GM12875 (cell line): ENCODE results near the gene SPECC1.

ENCODE experiments used
- H3K4me3 ChIP-seq: one replicate; pipeline ENCODE4 v1.5.1; 2011; ENCODE audit warnings: low read depth, low read length, control low read depth
- TF ChIP-seq, protein P1 (sequence below): IDR thresholded peaks from 2 replicates; pipeline ENCODE4 v1.5.1; 2011; ENCODE audit warnings: low read depth, mild to moderate bottlenecking, control low read depth, inconsistent platforms, low read length, moderate library complexity, borderline replicate concordance; ENCODE audit not compliant: insufficient read depth

SPECC1 gene

DNA sequence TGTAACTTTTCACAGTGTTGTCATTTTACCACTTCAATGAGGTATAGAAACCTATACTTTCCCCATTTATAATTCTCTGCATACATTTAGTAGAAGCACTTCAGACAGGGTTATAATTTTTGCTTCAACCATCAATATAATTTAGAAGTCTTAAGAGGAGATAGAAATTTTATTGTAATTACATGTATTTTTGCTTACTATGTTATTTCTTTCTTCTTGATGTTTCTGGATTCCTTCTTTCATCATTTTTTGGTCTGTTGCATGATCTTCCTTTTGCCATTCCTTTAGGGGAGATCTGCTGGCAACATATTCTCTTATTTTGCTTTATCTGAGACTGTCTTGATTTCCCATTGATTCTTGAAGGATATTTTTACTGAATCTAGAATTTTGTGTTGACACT, 31.1 kb downstream of the SPECC1 start:
- TF ChIP-seq, protein P1, sequence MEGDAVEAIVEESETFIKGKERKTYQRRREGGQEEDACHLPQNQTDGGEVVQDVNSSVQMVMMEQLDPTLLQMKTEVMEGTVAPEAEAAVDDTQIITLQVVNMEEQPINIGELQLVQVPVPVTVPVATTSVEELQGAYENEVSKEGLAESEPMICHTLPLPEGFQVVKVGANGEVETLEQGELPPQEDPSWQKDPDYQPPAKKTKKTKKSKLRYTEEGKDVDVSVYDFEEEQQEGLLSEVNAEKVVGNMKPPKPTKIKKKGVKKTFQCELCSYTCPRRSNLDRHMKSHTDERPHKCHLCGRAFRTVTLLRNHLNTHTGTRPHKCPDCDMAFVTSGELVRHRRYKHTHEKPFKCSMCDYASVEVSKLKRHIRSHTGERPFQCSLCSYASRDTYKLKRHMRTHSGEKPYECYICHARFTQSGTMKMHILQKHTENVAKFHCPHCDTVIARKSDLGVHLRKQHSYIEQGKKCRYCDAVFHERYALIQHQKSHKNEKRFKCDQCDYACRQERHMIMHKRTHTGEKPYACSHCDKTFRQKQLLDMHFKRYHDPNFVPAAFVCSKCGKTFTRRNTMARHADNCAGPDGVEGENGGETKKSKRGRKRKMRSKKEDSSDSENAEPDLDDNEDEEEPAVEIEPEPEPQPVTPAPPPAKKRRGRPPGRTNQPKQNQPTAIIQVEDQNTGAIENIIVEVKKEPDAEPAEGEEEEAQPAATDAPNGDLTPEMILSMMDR = no peak
- H3K4me3 ChIP-seq = no peak overlapping the region

- no peak overlapping the region for H3K4me3 ChIP-seq
Observed at GRCh38 chr17:20043021-20043420, 33.9 kb downstream of the SPECC1 start.

GRCh38 chr17:20045476-20045875, 36.3 kb downstream of the SPECC1 start:
- TF ChIP-seq, protein P1 = no peak
- no peak overlapping the region for H3K4me3 ChIP-seq

More at GRCh38 chr17:20043021-20043420, 33.9 kb downstream of the SPECC1 start:
- TF ChIP-seq, protein P1 = no peak

GRCh38 chr17:20046629-20047028, 37.5 kb downstream of the SPECC1 start:
- TF ChIP-seq, protein P1 = no peak
- H3K4me3 ChIP-seq = no peak overlapping the region

GRCh38 chr17:20051624-20052023, 42.5 kb downstream of the SPECC1 start:
- TF ChIP-seq, protein P1 = no peak

DNA sequence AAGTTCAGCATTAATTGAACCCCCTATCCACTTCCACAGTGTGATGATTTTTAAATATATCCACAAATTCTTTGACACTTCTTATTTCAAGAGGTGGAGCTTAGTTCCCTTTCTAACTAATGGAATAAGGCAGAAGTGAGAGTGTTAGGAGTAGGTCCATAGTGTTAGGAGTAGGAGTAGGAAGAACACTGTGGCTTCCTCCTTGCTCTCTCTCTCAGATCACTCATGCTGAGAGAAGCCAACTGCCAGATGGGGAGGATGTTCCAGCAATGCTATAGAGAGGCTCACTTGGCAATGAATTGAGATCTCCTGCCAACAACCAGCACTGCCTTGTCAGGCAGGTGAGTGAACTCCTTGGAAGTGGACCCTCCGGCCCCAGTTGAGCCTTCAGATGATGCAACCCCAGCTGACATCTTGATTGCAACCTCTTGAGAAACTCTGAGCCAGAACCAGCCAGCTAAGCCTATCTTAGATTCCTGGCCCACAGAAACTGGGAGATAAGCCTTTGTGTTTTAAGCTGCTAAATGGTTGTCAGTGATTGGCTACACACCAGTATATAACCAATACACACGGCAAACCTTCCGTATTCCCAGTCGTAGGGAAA, 44.3 kb downstream of the SPECC1 start:
- TF ChIP-seq, protein P1 = no peak
- H3K4me3 ChIP-seq = no peak overlapping the region

More at GRCh38 chr17:20051624-20052023, 42.5 kb downstream of the SPECC1 start:
- H3K4me3 ChIP-seq = no peak overlapping the region

DNA sequence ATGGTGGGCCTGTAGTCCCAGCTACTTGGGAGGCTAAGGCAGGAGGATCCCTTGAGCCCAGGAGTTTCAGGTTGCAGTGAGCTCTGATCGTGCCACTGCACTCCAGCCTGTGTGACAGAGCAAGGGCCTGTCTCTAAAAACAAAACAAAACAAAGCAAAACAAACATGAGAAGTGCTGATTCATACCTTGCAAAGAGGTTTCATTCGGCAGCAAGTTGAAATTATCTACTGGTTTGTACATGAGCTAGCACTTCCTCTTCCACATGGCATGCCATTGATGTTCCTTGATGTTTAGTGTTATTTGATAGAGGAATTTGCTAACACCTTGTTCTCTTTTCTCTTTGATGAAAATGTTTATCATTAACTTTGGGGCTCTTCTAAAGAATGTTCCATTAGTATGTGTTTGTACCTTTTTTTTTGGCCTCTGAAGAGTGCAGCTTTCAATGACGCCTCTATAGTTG, 50.6 kb downstream of the SPECC1 start:
- no peak overlapping the region for H3K4me3 ChIP-seq
- TF ChIP-seq, protein P1 = no peak
